Endodermal cell (in vitro differentiated cells): ENCODE measurements around the gene ANKRD44. TPM values are rescaled to one million over a fixed set of nuclear protein-coding genes. Genes with fewer than 3 reads are reported as not detected.

Experiments
- DNase-seq: peaks from one replicate; pipeline ENCODE4 v3.0.0-alpha.2; 2017
- H3K27ac ChIP-seq: 2 replicates; pipeline ENCODE4 v1.5.1; 2013; ENCODE audit warnings: mild to moderate bottlenecking, low read depth, low read length, moderate library complexity
- H3K27me3 ChIP-seq: 2 replicates; pipeline ENCODE4 v1.6.1; 2013; ENCODE audit warnings: mild to moderate bottlenecking, low read length, moderate library complexity; ENCODE audit not compliant: insufficient read depth, control insufficient read depth, poor library complexity, severe bottlenecking
- H3K36me3 ChIP-seq: 2 replicates; pipeline ENCODE4 v1.7.0; 2013; ENCODE audit warnings: mild to moderate bottlenecking, low read length, moderate library complexity; ENCODE audit not compliant: control insufficient read depth, insufficient read depth
- H3K4me1 ChIP-seq: one replicate; pipeline ENCODE4 v1.7.0; 2013; ENCODE audit warnings: low read length; ENCODE audit not compliant: control insufficient read depth, insufficient read depth
- H3K4me3 ChIP-seq: 2 replicates; pipeline ENCODE4 v1.5.1; 2013; ENCODE audit warnings: mild to moderate bottlenecking, low read length, moderate library complexity
- H3K9ac ChIP-seq: 2 replicates; pipeline ENCODE4 v1.6.1; 2013; ENCODE audit warnings: mild to moderate bottlenecking, low read length, moderate library complexity; ENCODE audit not compliant: poor library complexity, severe bottlenecking; ENCODE audit errors: extremely low read depth
- H3K9me3 ChIP-seq: 2 replicates; pipeline ENCODE4 v1.6.1; 2013; ENCODE audit warnings: mild to moderate bottlenecking, low read length, moderate library complexity; ENCODE audit not compliant: control insufficient read depth
- H3K27ac Mint-ChIP-seq: 2 replicates; pipeline ENCODE4 v1.8.0; 2020; ENCODE audit warnings: mixed read lengths
- H3K27me3 Mint-ChIP-seq: 2 replicates; pipeline ENCODE4 v1.8.0; 2021; ENCODE audit warnings: mild to moderate bottlenecking, mixed read lengths; ENCODE audit not compliant: insufficient read depth
- H3K36me3 Mint-ChIP-seq: 2 replicates; pipeline ENCODE4 v1.8.0; 2020; ENCODE audit warnings: low read depth, mixed read lengths
- H3K4me1 Mint-ChIP-seq: 2 replicates; pipeline ENCODE4 v1.8.0; 2020; ENCODE audit warnings: mixed read lengths
- H3K4me3 Mint-ChIP-seq: 2 replicates; pipeline ENCODE4 v1.8.0; 2020; ENCODE audit warnings: mild to moderate bottlenecking, moderate library complexity, mixed read lengths
- H3K9me3 Mint-ChIP-seq: 2 replicates; pipeline ENCODE4 v1.8.0; 2020; ENCODE audit warnings: mild to moderate bottlenecking, mixed read lengths
- WGBS, 2 experiments: methylation state at CpG; one replicate each; pipeline versions ENCODE4 v1.1.5 to v1.1.7; 2013; ENCODE audit warnings: missing lambda C conversion rate in 2 of 2, mixed read lengths in 1 of 2; ENCODE audit not compliant: insufficient coverage in 1 of 2, insufficient read length in 1 of 2; 5-methylcytosine and 5-hydroxymethylcytosine counted together
- total RNA-seq, 2 donors: library from RNA; stranded (reverse); fragmentation: NEBNext Ultra II Directional in 1 of 2; extraction: Animal tissue kit (Norgen Biotek cat#: 25700) in 1 of 2; gene quantifications; 2 replicates in 1 of 2; 3 replicates in 1 of 2; pipeline ENCODE4 v1.2.1, GENCODE V29; 2021
- TF ChIP-seq, protein P1 (sequence below): fragments of 200-600 bp; sonication (generic); conservative IDR thresholded peaks from 2 replicates; pipeline ENCODE4 v1.5.0; 2021; ENCODE audit warnings: antibody characterized with exemption, mild to moderate bottlenecking

Gene ANKRD44
- total RNA-seq, 2 donors from 2014 or later, result 6.2 to 10.6 TPM

DNA sequence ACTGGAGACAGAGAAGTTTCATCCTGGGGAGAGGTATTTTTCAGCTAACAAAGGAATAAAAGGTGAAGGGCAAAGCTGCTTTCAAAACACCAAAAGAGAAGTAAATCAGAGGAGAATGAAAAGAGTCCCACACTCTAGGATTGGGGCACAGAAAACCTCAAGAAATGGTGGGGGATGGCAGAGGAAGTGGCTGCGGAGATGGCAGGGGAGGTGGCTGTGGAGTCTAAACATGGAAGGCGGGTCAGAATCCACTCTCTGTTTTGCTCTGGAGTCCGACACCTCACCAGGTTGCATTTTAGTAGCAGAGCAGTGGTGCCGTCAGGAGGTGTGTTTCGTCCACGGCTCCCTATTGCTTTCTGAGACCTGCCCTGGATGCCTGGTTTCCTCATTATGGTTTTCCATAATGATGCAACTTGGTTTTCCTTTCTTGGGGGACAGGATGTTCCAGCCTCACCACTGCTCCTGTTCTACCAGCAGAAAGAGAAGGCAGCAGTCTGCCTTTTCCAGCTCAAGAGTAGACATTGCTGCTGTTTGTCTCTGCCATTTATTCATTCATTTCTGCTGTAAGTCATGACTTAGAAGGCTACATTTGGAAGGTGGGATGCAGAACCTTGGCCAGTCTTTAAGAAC lies 188.7 kb downstream of the ANKRD44 start:
- TF ChIP-seq, protein P1, sequence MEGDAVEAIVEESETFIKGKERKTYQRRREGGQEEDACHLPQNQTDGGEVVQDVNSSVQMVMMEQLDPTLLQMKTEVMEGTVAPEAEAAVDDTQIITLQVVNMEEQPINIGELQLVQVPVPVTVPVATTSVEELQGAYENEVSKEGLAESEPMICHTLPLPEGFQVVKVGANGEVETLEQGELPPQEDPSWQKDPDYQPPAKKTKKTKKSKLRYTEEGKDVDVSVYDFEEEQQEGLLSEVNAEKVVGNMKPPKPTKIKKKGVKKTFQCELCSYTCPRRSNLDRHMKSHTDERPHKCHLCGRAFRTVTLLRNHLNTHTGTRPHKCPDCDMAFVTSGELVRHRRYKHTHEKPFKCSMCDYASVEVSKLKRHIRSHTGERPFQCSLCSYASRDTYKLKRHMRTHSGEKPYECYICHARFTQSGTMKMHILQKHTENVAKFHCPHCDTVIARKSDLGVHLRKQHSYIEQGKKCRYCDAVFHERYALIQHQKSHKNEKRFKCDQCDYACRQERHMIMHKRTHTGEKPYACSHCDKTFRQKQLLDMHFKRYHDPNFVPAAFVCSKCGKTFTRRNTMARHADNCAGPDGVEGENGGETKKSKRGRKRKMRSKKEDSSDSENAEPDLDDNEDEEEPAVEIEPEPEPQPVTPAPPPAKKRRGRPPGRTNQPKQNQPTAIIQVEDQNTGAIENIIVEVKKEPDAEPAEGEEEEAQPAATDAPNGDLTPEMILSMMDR, result no peak
- no peak overlapping the region for H3K27ac Mint-ChIP-seq
- H3K9ac ChIP-seq, result no peak overlapping the region
- H3K27me3 Mint-ChIP-seq, result no peaks in the 10 kb centered on the region
- no peaks in the 10 kb centered on the region for H3K4me1 ChIP-seq
- peaks cover 5% of the 10 kb centered on the region for H3K4me1 Mint-ChIP-seq
- no peaks in the 10 kb centered on the region for H3K9me3 Mint-ChIP-seq
- H3K4me3 ChIP-seq, result no peak overlapping the region
- DNase-seq, result no peak
- no peak overlapping the region for H3K27ac ChIP-seq
- no peaks in the 10 kb centered on the region for H3K27me3 ChIP-seq
- 81 to 82% methylated on average over 6 of the region's 6 CpGs for WGBS, 2 experiments
- no peaks in the 10 kb centered on the region for H3K36me3 Mint-ChIP-seq
- no peaks in the 10 kb centered on the region for H3K36me3 ChIP-seq
- H3K4me3 Mint-ChIP-seq, result no peak overlapping the region
- H3K9me3 ChIP-seq, result no peaks in the 10 kb centered on the region

DNA sequence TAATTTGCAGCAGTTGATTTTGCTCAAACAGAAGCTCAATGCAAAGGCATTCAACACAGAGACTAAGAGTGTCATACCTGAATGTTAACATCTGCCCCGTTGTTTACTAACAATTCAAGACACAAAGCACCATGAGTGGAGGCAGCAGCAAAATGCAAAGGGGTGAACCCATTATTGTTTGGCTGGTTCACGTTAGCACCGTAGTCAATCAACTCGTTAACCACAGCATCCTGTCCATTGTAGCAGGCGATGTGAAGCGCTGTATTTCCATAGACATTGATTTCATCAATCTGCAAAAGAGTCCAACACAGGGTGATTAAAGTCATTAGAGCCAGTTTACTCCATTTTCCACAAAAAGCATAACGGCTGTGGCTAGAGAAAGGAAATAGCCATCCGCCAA lies 189.3 kb downstream of the ANKRD44 start:
- WGBS, 2 experiments, result 95 to 96% methylated on average over 8 of the region's 8 CpGs
- Histone ChIP-seq H3K9ac (no peak overlapping the region), H3K9me3 (no peaks in the 10 kb centered on the region), H3K36me3 (no peaks in the 10 kb centered on the region), H3K4me1 (no peaks in the 10 kb centered on the region), H3K4me3 (no peak overlapping the region), H3K27ac (no peak overlapping the region), H3K27me3 (no peaks in the 10 kb centered on the region)
- H3K4me1 Mint-ChIP-seq, result peaks cover 5% of the 10 kb centered on the region
- H3K4me3 Mint-ChIP-seq, result no peak overlapping the region
- DNase-seq, result no peak
- no peaks in the 10 kb centered on the region for H3K36me3 Mint-ChIP-seq
- no peaks in the 10 kb centered on the region for H3K27me3 Mint-ChIP-seq
- no peak overlapping the region for H3K27ac Mint-ChIP-seq
- TF ChIP-seq, protein P1, result no peak
- no peaks in the 10 kb centered on the region for H3K9me3 Mint-ChIP-seq

DNA sequence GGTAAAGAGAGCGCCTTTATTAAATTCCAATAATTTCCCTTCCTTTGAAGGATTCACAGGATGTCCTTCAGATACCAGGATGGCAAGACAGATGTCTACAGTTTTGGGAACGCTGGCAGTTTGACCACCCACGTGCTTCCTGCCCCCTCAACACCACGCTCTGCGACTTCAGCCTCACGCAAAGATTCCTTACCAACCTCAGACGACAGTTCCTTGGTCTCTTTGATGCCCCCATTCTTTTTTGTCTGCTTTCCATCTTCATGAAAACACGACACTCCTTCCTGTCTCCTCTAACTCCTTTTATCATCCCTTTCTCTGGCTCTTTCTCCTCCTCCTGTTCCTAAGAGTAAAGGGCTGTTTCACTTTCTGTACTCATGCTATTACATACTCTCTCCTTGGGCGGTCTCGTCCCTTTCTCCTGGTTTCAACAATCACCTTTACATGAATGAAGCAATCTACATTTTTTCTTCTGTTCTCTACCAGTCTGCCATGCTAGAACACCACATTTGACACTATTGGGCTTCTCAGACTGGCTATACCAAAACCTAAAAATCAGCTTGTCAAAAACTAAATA lies 194.2 kb downstream of the ANKRD44 start:
- H3K36me3 ChIP-seq, result no peaks in the 10 kb centered on the region
- H3K9ac ChIP-seq, result no peak overlapping the region
- TF ChIP-seq, protein P1, result no peak
- Mint-ChIP-seq H3K36me3 (no peaks in the 10 kb centered on the region), H3K4me3 (no peak overlapping the region), H3K4me1 (no peaks in the 10 kb centered on the region), H3K27ac (no peak overlapping the region), H3K27me3 (no peaks in the 10 kb centered on the region), H3K9me3 (no peaks in the 10 kb centered on the region)
- H3K9me3 ChIP-seq, result no peaks in the 10 kb centered on the region
- 78 to 90% methylated on average over 5 to 10 of the region's 10 CpGs for WGBS, 2 experiments
- no peak for DNase-seq
- H3K27me3 ChIP-seq, result no peaks in the 10 kb centered on the region
- no peaks in the 10 kb centered on the region for H3K4me1 ChIP-seq
- no peak overlapping the region for H3K27ac ChIP-seq
- H3K4me3 ChIP-seq, result no peak overlapping the region
